MM.1S (cell line): Measurements from ENCODE around the gene ADCY4.

Source experiments
- CTCF ChIP-seq: fragments of 300-600 bp; sonication (generic); IDR thresholded peaks from 2 replicates; pipeline ENCODE4 v1.5.1; 2016; ENCODE audit warnings: antibody characterized with exemption, low read length, mixed read lengths
- EZH2 ChIP-seq: fragments of 300-600 bp; sonication (generic); optimal IDR thresholded peaks from 2 replicates; pipeline ENCODE3; 2017; ENCODE audit warnings: low read depth, mild to moderate bottlenecking, antibody characterized with exemption, low read length, mixed read lengths
- EZH2phosphoT487 ChIP-seq: fragments of 300-600 bp; sonication (generic); IDR thresholded peaks from 2 replicates; pipeline ENCODE4 v1.6.1; 2018; ENCODE audit warnings: antibody characterized with exemption, low read length

GRCh38 chr14:24369463-24369862 is 34.6 kb upstream of the ADCY4 start:
- no peak for TF ChIP-seq CTCF
- TF ChIP-seq EZH2: no peak
- TF ChIP-seq EZH2phosphoT487: no peak
